GM18858 (cell line): ENCODE data around the gene ALG5.

Source experiments
- ATAC-seq: cut with Tn5 transposase; IDR thresholded peaks from one replicate; pipeline ENCODE4 v1.9.1; 2021; ENCODE audit not compliant: unreplicated experiment

Gene ALG5

DNA sequence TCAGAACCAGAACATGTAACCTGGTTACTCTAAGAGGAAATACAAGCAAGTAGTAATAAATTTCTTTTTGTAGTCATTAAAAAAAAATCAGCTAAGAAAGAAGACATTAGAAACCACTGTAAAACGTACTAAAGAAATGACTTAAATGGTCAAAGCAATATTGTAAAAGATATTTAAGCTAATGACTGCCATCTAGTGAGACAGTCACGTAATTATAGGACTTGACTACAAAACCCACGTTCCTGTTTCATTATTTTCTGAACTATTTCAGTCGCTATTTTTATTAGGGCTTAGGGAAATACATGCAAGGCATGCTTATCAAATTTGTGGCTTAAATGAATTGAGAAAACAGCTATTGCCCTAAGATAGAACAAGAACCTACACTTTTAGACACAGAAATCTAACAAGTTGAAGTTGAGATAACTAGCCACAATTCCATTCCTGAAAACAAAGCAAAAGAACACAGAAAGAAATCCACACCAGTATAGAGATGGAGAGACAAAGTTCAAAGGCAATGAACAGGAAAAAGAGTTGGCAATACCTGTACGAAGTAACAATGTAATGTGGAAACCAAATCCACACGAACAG, 17.9 kb downstream of the ALG5 start:
- ATAC-seq: peak; percentile 46

DNA sequence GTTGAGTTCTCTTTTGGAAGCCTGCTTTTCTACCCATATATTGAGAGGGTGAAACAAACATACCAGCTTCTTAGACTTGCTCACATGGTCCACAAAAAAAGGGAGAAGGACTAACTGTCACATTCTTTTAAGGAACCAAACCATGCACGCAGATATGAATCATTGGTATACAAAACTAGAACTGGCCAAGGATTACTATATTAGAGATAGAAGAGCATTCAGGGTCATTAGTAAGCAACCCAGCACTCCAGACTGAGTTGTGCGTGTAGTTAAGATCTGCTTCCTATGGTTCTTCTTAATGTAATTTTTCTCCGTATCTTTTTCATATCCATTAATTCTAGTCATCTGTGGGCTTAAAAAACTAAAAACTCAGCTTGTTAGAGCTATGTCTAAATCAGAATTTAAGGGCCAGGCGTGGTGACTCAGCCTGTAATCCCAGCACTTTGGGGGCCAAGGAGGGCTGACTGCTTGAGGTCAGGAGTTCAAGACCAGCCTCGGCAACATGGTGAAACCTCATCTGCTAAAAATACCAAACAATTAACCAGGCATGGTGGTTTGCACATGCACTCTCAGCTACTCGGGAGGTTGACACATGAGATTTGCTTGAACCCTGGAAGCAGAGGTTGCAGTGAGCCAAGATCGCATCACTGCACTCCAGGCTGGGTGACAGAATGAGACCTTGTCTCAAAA, 19.6 kb downstream of the ALG5 start:
- no peak for ATAC-seq

DNA sequence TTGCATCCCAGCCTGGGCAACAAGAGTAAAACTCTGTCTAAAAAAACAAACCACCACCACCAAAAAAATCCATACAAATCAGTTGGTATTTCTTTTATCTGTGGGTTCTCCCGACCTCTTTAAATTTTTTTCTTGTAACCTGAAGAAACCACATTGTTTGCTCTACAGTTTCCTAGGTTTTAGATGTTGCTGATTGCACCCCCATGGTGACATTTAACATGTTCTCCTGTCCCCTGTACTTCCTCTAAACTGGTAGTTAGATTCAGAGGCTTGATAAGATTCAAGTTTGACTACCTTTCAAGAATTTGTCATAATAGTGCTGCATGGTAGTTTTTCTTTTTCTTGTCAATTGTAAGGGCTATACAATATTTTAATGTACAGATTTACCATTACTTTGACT, 24.0 kb downstream of the ALG5 start:
- ATAC-seq: no peak

DNA sequence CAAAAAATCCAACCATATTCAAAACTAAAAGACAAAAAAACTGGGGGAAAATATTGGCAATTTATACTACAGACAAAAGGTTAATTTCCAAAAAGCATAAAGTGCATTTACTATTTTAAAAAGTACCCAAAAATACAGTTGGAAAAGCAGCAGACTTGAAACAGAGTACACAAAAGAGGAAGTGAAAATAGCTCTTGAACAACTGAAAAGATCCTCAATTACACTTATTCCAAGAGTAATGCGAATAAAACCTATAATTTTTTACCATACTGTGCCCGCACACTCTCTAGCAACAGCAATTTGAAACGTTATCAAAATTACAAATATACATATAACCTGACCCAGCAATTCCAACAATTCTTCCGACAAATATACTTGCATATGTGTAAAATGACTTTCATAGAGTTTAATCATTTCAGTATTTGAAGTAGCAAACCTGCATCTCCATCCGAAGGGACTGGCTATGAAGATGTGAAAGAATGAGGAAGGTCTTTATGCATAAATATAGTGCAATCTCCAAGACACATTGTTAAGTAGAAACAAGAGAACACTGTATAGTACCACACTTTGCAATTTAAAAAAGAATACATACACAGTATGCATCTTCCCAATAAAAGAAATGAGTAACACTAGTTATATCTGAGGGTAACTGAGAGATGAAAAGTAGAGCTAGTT, 25.4 kb downstream of the ALG5 start:
- peak; percentile 88 for ATAC-seq

DNA sequence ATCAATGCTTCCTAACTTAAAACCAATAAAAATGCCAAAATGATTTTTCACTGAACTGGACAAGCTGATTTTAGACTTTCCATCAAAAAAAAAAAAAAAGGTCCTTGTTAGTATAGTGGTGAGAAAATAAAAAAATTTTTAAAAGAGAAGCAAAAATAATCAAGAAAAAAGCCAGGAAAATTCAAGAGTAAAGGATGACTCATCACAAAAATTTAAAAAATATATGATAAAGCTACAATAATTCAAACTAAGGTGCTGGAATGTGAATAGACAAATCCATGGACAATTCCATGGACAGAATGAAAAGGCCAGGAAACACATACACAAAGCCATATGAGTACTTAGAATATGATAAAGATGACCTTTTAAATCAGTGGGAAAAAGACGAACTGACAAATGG, 26.1 kb downstream of the ALG5 start:
- no peak for ATAC-seq

DNA sequence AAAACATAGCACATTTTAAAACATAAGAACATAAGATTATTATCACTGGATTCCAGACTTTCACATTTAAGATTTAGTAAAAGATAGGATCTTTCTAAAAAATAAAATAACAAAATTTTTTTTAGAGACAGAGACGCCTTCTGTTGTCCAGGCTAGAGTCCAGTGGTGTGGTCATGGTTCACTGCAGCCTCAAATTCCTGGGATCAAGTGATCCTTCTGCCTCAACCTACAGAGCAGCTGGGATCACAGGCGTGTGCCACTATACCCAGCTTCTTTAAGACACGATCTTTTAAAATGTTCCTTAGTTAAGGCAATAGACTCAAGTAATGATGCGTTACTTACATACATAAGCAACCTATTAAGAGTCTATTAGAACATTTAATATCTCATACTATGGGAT, 32.7 kb downstream of the ALG5 start:
- no peak for ATAC-seq

DNA sequence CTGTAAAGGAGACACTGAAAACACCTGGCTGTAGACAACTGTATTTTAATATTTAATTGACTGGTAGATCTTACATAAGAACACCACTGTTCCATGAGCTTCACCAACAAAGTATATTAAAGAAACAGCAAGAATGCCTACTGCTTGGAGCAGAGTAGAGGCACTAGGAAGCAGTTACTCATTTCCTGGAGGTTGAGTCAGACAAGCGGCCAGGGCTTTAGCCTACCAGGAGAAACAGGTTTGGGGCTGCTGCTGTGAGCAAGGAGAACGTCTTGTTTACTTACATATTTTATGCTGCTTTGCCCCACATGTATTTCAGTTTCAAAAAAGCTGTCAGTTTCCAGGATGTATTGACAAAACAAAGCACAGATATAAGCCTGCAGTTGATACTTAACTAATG, 33.4 kb downstream of the ALG5 start:
- ATAC-seq: no peak

DNA sequence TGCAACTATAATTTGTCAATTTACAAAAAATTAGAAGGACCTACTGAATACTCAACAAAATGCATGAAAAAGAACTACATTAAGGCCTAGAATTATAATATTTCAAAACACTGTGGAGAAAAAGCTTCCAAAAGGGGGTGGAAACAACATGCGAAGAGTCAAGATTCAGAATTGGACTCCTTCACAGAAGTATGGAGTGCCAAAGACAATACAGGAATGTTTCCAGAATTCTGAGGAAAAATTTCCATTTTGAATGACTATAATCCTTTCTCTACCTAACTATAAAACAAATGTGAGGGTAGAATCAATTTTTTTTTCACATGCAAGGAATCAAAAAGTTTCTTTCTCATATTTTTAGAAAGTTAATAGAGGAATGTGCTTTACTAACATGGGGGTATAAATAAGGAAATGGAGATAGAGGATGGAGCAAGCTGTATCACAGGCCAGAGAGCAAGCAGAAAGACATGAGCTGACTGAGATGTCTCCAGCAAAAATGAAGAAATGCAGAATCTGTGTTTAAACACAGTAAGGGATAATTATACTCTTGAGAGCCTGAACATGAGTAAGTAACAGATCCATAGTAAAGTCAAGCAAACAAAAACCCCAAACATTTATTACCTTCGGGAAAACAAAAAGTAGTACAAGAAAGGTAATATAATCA, 39.6 kb downstream of the ALG5 start:
- no peak for ATAC-seq

DNA sequence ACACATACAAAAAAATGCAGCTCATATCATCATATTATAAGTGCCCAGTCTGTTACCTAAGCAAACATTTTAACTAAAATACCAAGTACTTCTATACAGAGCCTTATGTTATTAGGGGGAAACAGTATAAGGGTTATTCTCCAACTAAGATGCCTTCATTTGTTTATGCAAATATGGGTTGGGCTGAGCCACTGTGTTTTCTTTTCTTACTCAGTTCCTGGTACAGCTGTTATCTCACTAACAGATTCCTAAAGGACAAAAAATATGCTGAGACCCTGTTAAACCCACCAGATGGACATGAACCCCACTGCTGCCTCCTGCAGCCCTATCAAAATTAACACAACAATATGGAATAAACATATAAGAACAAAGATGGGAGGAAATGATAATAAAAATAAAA, 44.6 kb downstream of the ALG5 start:
- no peak for ATAC-seq

DNA sequence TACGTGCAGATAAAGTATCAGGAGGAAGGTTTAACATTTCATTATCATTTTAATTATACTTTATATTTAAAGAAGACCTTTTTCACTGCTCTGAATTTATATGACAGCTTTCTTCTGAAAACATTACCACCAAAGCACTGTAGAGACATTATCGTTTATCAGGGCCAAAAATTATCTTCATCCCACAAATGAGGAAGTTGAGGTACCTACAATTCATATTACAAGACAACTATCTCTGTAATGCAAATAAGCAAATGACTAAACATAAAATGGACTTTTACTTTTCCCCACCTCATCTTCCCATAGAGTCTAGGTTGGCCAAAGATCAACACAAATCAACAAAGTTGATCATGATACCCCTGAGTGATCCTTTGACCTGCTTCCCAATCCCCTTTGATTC, 48.2 kb downstream of the ALG5 start:
- ATAC-seq: no peak

DNA sequence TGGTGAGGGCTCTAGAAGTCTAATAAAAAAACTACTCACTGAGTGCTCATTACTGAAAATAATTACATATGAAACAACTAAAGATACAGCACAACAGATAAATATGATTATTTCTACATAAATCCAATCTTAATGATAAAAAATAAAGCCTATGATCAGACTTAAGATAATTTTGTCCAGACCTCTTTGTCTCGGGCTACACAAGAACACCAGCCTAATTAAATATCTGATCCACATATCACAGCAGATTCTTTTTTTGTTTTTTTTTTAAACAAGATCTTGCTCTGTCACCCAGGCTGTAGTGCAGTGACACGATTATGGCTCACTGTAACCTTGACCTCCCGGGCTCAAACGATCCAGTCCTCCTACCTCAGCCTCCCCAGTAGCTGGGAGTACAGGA, 48.8 kb downstream of the ALG5 start:
- ATAC-seq: no peak

DNA sequence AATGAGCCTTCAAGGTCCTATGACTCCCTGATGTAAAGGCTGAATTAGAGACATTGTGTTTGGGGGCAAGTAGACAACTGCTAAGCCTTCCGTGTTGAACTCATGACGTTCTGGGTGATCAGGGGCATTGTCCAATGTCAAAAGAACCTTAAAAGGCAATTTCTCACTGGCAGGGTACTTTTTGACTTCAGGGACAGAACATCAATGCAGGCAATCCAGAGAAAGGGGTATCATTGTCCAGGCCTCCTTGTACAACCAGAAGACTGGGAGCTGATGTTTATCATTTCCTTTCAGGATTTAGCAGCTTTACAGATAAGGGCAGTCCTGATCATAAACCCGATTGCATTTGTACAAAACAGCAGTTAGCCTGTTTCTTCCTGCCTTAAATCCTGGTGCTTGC, 54.1 kb downstream of the ALG5 start:
- ATAC-seq: no peak

DNA sequence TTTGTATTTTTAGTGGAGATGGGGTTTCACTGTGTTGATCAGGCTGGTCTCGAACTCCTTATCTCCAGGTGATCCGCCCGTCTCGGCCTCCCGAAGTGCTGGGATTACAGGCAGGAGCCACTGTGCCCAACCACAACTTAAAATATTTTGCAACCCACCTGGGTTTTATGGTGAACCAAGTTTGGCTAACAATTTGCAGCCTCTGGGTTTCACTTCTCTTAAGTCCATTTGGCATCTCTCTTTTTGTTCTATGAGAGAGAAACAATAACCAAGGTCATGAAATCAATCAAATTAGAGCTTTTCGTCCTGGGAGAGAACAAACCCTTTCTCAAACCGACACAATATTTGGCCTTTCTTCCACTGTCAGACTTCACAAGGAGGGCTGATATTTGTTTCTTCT, 73.5 kb downstream of the ALG5 start:
- no peak for ATAC-seq

DNA sequence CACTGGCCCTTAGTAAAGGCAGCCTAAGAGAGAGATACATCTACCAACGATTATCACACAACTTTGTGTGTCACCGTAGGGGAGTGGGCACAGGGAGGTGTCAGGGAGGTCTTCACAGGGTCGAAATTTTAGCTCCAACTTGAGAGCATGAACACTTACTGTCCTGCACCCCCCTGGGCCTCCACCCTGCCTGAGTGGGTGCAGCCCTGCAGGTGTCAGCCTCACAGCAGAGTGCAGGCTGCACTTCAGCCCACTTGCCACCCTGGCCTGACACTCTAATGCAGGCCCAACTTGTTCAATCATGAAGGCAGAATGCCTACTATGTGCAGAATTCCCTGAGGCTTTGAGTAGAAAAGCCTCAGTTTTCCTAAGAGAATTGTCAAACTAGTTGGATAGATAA, 75.1 kb downstream of the ALG5 start:
- no peak for ATAC-seq

DNA sequence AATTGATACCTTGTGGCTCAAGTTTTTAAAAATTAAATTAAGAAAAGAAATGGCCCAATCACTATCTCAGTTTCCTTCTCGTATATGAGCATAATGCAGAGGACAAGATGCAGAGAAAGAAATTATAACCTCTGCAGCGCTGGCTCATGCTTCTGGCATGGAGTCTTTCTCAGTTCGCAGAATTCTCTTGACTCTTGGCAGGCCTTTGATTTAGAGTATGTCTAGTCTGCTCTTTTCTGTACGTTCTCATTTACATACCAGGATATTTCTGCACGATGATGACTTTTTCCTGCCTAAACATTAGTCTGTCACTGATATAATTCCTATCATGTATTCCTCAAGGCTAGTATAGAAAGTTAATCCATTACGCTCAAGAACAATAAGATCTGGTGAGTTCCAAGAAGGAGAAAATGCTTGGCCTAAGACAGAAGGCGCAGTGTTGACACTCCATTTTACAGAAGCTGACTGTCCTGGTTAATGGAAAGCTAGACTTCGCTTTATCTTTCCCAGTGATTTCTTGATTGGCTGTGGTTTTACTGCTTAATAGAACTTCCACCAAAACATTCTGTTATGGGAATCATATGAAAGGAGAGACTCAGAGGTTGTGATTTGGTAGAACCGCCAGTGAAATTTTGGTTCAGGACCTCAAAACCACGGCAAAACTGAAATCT, 77.4 kb downstream of the ALG5 start:
- ATAC-seq: no peak

DNA sequence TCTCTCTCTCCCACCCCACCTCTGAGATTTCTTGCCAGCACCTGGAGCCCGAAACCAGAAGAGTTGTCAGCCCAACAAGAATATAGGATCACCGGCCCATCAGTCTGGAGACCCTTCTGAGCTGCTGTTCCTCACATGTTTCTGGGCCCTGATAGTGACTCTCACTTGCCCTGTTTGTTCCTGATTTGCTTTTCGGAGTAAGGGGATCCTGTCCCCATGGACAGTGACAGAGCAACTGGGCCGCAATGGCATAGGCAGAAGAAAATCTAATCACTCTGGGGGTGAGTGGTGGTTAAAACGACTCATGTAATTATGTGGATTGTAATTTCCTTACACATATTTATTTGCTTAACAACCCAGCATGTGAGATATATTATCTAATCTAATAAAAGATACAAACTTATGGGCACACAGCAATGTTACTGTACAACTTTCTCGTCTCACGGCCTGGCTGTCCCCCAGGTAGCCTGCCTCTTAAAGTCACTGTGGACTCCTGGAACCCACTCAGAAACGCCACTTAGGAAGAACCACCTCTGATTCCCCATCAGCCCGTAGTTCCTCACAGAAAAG, 78.4 kb downstream of the ALG5 start:
- ATAC-seq: no peak

DNA sequence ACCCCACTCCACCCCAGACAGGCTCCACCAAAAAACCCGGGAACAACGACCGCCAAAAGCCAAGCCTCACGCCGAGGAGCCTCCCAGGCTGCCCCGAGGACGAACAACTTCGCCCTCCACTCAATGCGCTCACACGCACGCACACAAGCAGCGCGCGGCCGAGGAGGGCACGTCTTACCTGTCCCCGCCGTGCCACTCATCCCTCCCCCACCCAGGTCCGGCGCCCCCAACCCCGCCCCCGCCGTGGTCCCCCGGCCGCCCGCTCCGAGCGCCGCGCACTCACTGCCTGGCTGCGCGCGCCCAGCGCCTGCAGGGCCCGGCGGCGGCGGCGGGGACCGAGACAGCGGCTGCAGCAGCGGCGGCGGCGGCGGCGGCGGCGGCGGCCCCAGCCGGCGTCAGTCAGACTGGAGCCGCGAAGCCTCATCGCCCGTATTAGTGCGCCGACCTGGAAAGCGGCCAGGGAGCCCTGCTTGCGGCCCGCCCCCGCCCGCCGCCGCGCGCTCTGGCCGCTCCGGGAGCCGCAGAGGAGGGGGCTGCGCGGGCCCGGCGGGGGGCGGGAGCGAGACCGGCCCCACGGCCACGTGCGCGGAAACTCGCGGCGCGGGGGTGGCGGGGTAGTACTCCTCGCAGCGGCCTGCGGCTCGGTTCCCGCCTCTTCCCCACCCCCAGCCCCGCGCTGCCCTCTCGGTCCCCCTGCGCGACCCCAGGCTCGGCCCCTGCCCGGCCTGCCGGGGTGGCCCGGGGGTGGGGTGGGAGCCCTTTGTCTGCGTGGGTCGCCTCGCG, 79.1 kb downstream of the ALG5 start, which contains the start of gene SMAD9:
TSS of gene SMAD9 (minus strand) at position 406 of the 783 bp plus-strand sequence. CDS start 40,549 bp downstream, outside the sequence.
- ATAC-seq: no peak

DNA sequence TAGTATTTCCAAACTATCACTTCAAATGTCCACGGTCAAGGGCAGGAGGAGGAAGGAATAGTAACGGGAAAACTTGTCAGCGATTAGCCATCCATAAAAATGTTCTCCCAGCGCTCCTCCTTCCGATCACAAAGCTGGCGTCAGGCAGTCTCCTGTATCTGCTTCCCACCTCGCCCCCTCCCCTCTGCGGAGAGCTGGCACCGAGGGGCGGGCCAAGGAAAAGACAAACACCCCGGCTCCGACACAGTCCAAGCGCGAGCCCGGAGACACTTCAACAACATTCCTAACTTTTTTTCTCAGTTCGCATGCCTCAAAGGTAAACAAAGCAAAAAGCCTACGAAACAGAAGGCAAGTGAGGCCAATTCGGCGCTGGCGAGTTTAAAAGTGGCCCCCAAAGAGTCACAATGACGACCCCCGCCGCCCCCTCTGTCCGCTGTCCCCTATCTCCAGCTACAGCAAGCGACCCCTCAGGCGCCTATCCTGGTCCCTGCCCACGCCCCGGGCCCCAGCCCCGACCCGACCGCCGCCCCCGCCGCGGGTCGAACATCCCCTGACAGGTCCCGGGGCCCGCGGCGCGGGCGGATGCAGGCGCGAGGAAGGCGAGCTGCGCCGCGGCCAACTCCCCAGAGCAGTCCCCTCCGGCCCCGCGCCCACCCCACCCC, 79.8 kb downstream of the ALG5 start:
- ATAC-seq: no peak

DNA sequence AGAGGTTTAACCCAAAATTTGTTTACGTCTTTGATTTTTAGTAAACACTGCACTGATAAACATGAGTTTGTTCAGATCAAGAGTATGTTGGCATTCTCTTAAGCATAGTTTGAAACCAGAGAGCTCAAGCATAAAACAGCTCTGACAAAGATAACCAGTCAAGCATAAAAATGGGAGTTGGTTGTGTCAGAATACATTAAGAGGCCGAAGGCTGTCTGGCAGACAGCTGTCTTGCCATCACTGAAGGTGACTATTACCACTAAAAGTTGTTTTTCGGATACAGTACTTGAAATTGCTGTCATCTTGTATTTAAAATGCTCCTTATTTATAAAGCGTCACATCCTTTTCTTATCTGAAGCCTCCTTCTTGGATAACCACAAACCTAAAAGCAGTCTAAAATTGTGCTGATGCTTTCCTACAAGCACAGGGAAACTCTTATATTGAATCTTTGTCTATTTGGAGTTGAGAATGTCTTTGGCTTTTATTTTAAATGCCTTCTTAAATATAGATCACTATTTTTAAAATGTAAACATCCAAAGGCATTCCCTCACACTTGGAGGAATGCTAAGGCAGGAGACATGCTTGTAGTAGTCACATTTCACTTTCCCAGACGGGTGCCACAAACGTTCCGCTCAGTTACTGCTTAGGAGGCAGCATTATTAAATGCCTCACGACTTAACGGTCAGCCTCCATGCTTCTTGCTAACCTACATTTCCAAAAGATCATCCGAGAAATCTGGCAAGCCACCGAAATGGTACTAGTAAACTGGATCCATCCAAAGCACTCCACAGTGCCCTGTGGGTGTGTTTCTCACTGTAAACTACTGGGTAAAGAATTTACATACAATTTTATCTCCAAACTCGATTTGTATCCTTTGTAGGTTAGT, 80.7 kb downstream of the ALG5 start:
- no peak for ATAC-seq
